Osteocyte (in vitro differentiated cells): ENCODE data around the gene REV1. TPM values are rescaled to one million over a fixed set of nuclear protein-coding genes. Genes with fewer than 3 reads are reported as not detected.
"Not testable (repeated sequence)": the region's sequence is repeated elsewhere in the genome, so short reads cannot be mapped to it uniquely, and the experiment has no call there.

ENCODE experiments used
- DNase-seq: peaks from one replicate; pipeline ENCODE4 v3.0.0; 2021; ENCODE audit warnings: mixed read lengths; ENCODE audit not compliant: unreplicated experiment; ENCODE audit errors: extremely low spot score
- H3K27ac Mint-ChIP-seq: one replicate; pipeline ENCODE4 v1.8.0; 2021; ENCODE audit warnings: mild to moderate bottlenecking, mixed read lengths; ENCODE audit not compliant: unreplicated experiment
- H3K27me3 Mint-ChIP-seq: one replicate; pipeline ENCODE4 v1.8.0; 2021; ENCODE audit warnings: mixed read lengths; ENCODE audit not compliant: unreplicated experiment
- H3K36me3 Mint-ChIP-seq: one replicate; pipeline ENCODE4 v1.8.0; 2021; ENCODE audit warnings: mixed read lengths; ENCODE audit not compliant: unreplicated experiment
- H3K4me1 Mint-ChIP-seq: one replicate; pipeline ENCODE4 v1.8.0; 2021; ENCODE audit warnings: mixed read lengths; ENCODE audit not compliant: unreplicated experiment
- H3K4me3 Mint-ChIP-seq: one replicate; pipeline ENCODE4 v1.8.0; 2021; ENCODE audit warnings: mild to moderate bottlenecking, moderate library complexity, mixed read lengths; ENCODE audit not compliant: unreplicated experiment
- H3K9me3 Mint-ChIP-seq: one replicate; pipeline ENCODE4 v1.8.0; 2021; ENCODE audit warnings: mixed read lengths; ENCODE audit not compliant: unreplicated experiment
- total RNA-seq: library from RNA; stranded (reverse); gene quantifications from 2 replicates; pipeline ENCODE4 v1.2.1, GENCODE V29; 2021
- TF ChIP-seq, protein P1 (sequence below): fragments of 200-600 bp; sonication (generic); IDR thresholded peaks from 2 replicates; pipeline ENCODE4 v1.5.0; 2021; ENCODE audit warnings: antibody characterized with exemption, mild to moderate bottlenecking, moderate library complexity

REV1 gene
- total RNA-seq, 1 donor from 2014 or later = 32.5 TPM

GRCh38 chr2:99471654-99472599 is 17.9 kb downstream of the REV1 start:
- H3K4me3 Mint-ChIP-seq = no peak overlapping the region
- TF ChIP-seq, protein P1, sequence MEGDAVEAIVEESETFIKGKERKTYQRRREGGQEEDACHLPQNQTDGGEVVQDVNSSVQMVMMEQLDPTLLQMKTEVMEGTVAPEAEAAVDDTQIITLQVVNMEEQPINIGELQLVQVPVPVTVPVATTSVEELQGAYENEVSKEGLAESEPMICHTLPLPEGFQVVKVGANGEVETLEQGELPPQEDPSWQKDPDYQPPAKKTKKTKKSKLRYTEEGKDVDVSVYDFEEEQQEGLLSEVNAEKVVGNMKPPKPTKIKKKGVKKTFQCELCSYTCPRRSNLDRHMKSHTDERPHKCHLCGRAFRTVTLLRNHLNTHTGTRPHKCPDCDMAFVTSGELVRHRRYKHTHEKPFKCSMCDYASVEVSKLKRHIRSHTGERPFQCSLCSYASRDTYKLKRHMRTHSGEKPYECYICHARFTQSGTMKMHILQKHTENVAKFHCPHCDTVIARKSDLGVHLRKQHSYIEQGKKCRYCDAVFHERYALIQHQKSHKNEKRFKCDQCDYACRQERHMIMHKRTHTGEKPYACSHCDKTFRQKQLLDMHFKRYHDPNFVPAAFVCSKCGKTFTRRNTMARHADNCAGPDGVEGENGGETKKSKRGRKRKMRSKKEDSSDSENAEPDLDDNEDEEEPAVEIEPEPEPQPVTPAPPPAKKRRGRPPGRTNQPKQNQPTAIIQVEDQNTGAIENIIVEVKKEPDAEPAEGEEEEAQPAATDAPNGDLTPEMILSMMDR = no peak
- H3K9me3 Mint-ChIP-seq = no peaks in the 10 kb centered on the region
- H3K27ac Mint-ChIP-seq = no peak overlapping the region
- no peak for DNase-seq
- peaks cover 22% of the 10 kb centered on the region for H3K4me1 Mint-ChIP-seq
- no peaks in the 10 kb centered on the region for H3K27me3 Mint-ChIP-seq
- no peaks in the 10 kb centered on the region for H3K36me3 Mint-ChIP-seq

DNA sequence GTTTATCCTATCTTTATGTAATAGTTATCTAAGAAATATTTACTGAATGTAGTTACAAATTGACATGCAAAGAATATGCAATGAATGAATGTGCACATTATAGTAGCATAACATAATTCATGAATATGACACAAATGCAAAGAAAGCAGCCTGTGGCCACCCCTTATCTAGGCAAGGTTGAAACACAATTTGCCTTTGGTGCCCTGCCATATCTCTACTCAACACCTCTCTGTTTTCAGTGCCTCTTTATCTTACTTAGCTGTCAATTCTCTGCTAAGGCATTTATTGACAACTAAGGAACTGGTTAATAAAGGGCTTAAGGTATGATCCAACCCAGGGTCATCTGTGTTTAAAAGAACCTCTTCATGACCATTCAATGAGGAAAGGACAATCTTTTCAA is 18.9 kb downstream of the REV1 start:
- TF ChIP-seq, protein P1 = no peak
- no peak overlapping the region for H3K4me3 Mint-ChIP-seq

GRCh38 chr2:99470459-99470858 is 19.4 kb downstream of the REV1 start:
- peaks cover 21% of the 10 kb centered on the region for H3K4me1 Mint-ChIP-seq
- not testable (repeated sequence) for H3K27me3 Mint-ChIP-seq, DNase-seq, H3K36me3 Mint-ChIP-seq, H3K4me3 Mint-ChIP-seq, H3K9me3 Mint-ChIP-seq, H3K27ac Mint-ChIP-seq

More for the DNA sequence above, 18.9 kb downstream of the REV1 start:
- H3K9me3 Mint-ChIP-seq = no peaks in the 10 kb centered on the region
- no peak for DNase-seq
- no peak overlapping the region for H3K27ac Mint-ChIP-seq
- no peaks in the 10 kb centered on the region for H3K36me3 Mint-ChIP-seq
- H3K27me3 Mint-ChIP-seq = no peaks in the 10 kb centered on the region
- peaks cover 21% of the 10 kb centered on the region for H3K4me1 Mint-ChIP-seq

- no peak for DNase-seq
- H3K4me3 Mint-ChIP-seq = no peak overlapping the region
- peaks cover 14% of the 10 kb centered on the region for H3K4me1 Mint-ChIP-seq
- H3K36me3 Mint-ChIP-seq = no peaks in the 10 kb centered on the region
- no peaks in the 10 kb centered on the region for H3K27me3 Mint-ChIP-seq
- H3K9me3 Mint-ChIP-seq = no peaks in the 10 kb centered on the region
- no peak overlapping the region for H3K27ac Mint-ChIP-seq
- TF ChIP-seq, protein P1 = no peak
Measured at GRCh38 chr2:99469394-99469793, 20.4 kb downstream of the REV1 start.

- Mint-ChIP-seq H3K9me3 (no peaks in the 10 kb centered on the region), H3K27ac (no peak overlapping the region), H3K4me1 (peaks cover 9% of the 10 kb centered on the region), H3K36me3 (no peaks in the 10 kb centered on the region), H3K27me3 (no peaks in the 10 kb centered on the region), H3K4me3 (no peak overlapping the region)
- TF ChIP-seq, protein P1 = no peak
- no peak for DNase-seq
Measured at GRCh38 chr2:99468155-99468554, 21.7 kb downstream of the REV1 start.
